Umbilical cord (tissue), 1 donor: ENCODE measurements around the gene NPHP4. TPM values are rescaled to one million over a fixed set of nuclear protein-coding genes. Genes with fewer than 3 reads are reported as not detected.

Experiments used
- total RNA-seq: library from RNA; depleted of rRNA; stranded (reverse); fragments of >200 nt; gene quantifications from one replicate; pipeline ENCODE4 v1.2.3, GENCODE V29; 2014; ENCODE audit warnings: low replicate concordance; ENCODE audit not compliant: insufficient read depth

The NPHP4 gene
- total RNA-seq, 1 donor from 2014 or later, result 11.3 TPM

Other genes starting within 250 kb of the NPHP4 start
- gene KCNAB2, start 53.5 kb upstream of the NPHP4 start, total RNA-seq, result 4.3 TPM
- gene CHD5, start 187.9 kb upstream of the NPHP4 start, total RNA-seq, result 2.4 TPM
- 196 TPM for gene RPL22, start 207.2 kb upstream of the NPHP4 start, total RNA-seq
- gene RNF207, start 213.7 kb upstream of the NPHP4 start, total RNA-seq, result 11.1 TPM
- 36.4 TPM for gene ICMT, start 243.5 kb upstream of the NPHP4 start, total RNA-seq